Right renal pelvis (tissue), 4 donors: Measurements from ENCODE around the gene MLST8. TPM values are rescaled to one million over a fixed set of nuclear protein-coding genes. Genes with fewer than 3 reads are reported as not detected.
"Not testable (repeated sequence)": the region's sequence is repeated elsewhere in the genome, so short reads cannot be mapped to it uniquely, and the experiment has no call there.

ENCODE experiments used
- DNase-seq, 4 donors: peaks; one replicate each; pipeline ENCODE4 v3.0.0-alpha.2; 2013; ENCODE audit warnings: low read depth in 4 of 4, low spot score in 3 of 4, missing footprints in 1 of 4
- polyA plus RNA-seq, 4 donors: library from polyadenylated mRNA; unstranded; fragments of 120-200 nt; gene quantifications; one replicate each; pipeline ENCODE4 v1.2.1, GENCODE V29; 2013; ENCODE audit not compliant: insufficient read length in 4 of 4

MLST8 gene
- polyA plus RNA-seq, 4 donors: 43.9 to 49.5 (median 46.3) TPM

- no peak for DNase-seq
Observed at GRCh38 chr16:2188395-2188794, 16.9 kb upstream of the MLST8 start.

- no peak for DNase-seq
Observed at GRCh38 chr16:2189252-2189893, 15.9 kb upstream of the MLST8 start.

GRCh38 chr16:2190002-2190658, 15.1 kb upstream of the MLST8 start:
- DNase-seq: no peak

GRCh38 chr16:2190659-2191445, 14.4 kb upstream of the MLST8 start:
- no peak for DNase-seq

- no peak for DNase-seq
Observed at GRCh38 chr16:2191446-2191706, 13.9 kb upstream of the MLST8 start.

GRCh38 chr16:2194166-2194834, 11.0 kb upstream of the MLST8 start:
- DNase-seq: no peak

- DNase-seq: no peak
Observed at GRCh38 chr16:2194852-2195321, 10.4 kb upstream of the MLST8 start.

- no peak for DNase-seq
Observed at GRCh38 chr16:2195322-2196161, 9.7 kb upstream of the MLST8 start.

GRCh38 chr16:2196162-2196980, 8.9 kb upstream of the MLST8 start, which contains the start of gene CASKIN1:
CASKIN1 (minus strand) TSS chr16:2196605; CDS start chr16:2196432, 173 bp downstream.
- DNase-seq: no peak

GRCh38 chr16:2196981-2197511, 8.2 kb upstream of the MLST8 start:
- no peak for DNase-seq

- no peak for DNase-seq
Observed at GRCh38 chr16:2197765-2198164, 7.5 kb upstream of the MLST8 start.

- no peak for DNase-seq
Observed at GRCh38 chr16:2198283-2198682, 7.0 kb upstream of the MLST8 start.

- DNase-seq: no peak
Observed at GRCh38 chr16:2199095-2199494, 6.2 kb upstream of the MLST8 start.

- DNase-seq: no peak
Observed at GRCh38 chr16:2199621-2200139, 5.6 kb upstream of the MLST8 start.

GRCh38 chr16:2200313-2200712, 4.9 kb upstream of the MLST8 start:
- DNase-seq: no peak

GRCh38 chr16:2203119-2203688, 2.0 kb upstream of the MLST8 start:
- DNase-seq: not testable (repeated sequence)

- DNase-seq: no peak
Observed at GRCh38 chr16:2204416-2205103, 694 bp upstream of the MLST8 start.

- no peak for DNase-seq
Observed at GRCh38 chr16:2205967-2206313, 686 bp downstream of the MLST8 start.
